A673 (cell line): ENCODE measurements around the gene CARD19. TPM values are rescaled to one million over a fixed set of nuclear protein-coding genes. Genes with fewer than 3 reads are reported as not detected.

Experiments used
- BruUV-seq: library from RNA; stranded (reverse); fragments of 400-500 nt; replicated peaks from 2 replicates; lab custom pipeline; 2021; lab: Mats Ljungman, UMichigan
- CTCF ChIA-PET: fragments of 300-600 bp; sonication (Branson Sonifier 250); formaldehyde crosslinking; loops from one replicate; lab custom pipeline; 2022; ENCODE audit warnings: antibody characterized with exemption; lab: Charles Lee
- POLR2A ChIA-PET: fragments of 300-600 bp; sonication (Branson Sonifier 250); formaldehyde crosslinking; loops from one replicate; lab custom pipeline; 2022; ENCODE audit warnings: antibody characterized with exemption; ENCODE audit not compliant: low non-redundant PET; lab: Charles Lee
- DNase-seq: peaks from one replicate; pipeline ENCODE4 v3.0.0-alpha.2; 2015; ENCODE audit warnings: low spot score
- H3K27ac ChIP-seq: fragments of 200-600 bp; sonication (generic); 2 replicates; pipeline ENCODE4 v1.5.1; 2016; ENCODE audit warnings: mixed run types, low read depth, mild to moderate bottlenecking, mixed read lengths, antibody characterized with exemption, low read length; ENCODE audit not compliant: poor library complexity, severe bottlenecking
- H3K27me3 ChIP-seq: fragments of 200-600 bp; sonication (generic); replicated peaks from 2 replicates; pipeline ENCODE4 v1.6.1; 2017; ENCODE audit warnings: mixed run types, low read depth, mild to moderate bottlenecking, mixed read lengths, antibody characterized with exemption, low read length; ENCODE audit not compliant: insufficient read depth, poor library complexity
- H3K36me3 ChIP-seq: fragments of 200-600 bp; sonication (generic); 2 replicates; pipeline ENCODE4 v1.6.1; 2016; ENCODE audit warnings: mixed run types, mild to moderate bottlenecking, mixed read lengths, antibody characterized with exemption, low read length; ENCODE audit not compliant: insufficient read depth, poor library complexity, severe bottlenecking
- H3K4me1 ChIP-seq: fragments of 200-600 bp; sonication (generic); 2 replicates; pipeline ENCODE4 v1.6.1; 2017; ENCODE audit warnings: mixed run types, mild to moderate bottlenecking, mixed read lengths, antibody characterized with exemption, low read length; ENCODE audit not compliant: insufficient read depth, poor library complexity, severe bottlenecking
- H3K4me3 ChIP-seq: fragments of 200-600 bp; sonication (generic); 2 replicates; pipeline ENCODE4 v1.5.1; 2016; ENCODE audit warnings: low read depth, mixed run types, mild to moderate bottlenecking, mixed read lengths, low read length; ENCODE audit not compliant: poor library complexity, severe bottlenecking
- H3K9me3 ChIP-seq: fragments of 200-600 bp; sonication (generic); 2 replicates; pipeline ENCODE4 v1.6.1; 2016; ENCODE audit warnings: mixed run types, low read depth, mild to moderate bottlenecking, mixed read lengths, antibody characterized with exemption, low read length; ENCODE audit not compliant: poor library complexity, severe bottlenecking
- EZH2 ChIP-seq: fragments of 200-600 bp; sonication (generic); IDR thresholded peaks from 2 replicates; pipeline ENCODE4 v1.6.1; 2017; ENCODE audit warnings: borderline replicate concordance, low read depth, mild to moderate bottlenecking, mixed read lengths, antibody characterized with exemption, low read length; ENCODE audit not compliant: poor library complexity, severe bottlenecking
- intact Hi-C: fragments of 100-400 bp; cut with micrococcal nuclease; formaldehyde crosslinking; loops from one replicate; pipeline ENCODE4 v1.10.0; 2022; ENCODE audit not compliant: unreplicated experiment
- total RNA-seq: library from RNA; stranded (reverse); gene quantifications from 2 replicates; pipeline ENCODE4 v1.2.3, GENCODE V29; 2021
- TF ChIP-seq, protein P1 (sequence below): fragments of 300-800, 200-600 bp; sonication (generic); conservative IDR thresholded peaks from 2 replicates; pipeline ENCODE4 v1.5.1; 2017; ENCODE audit warnings: low read depth, mild to moderate bottlenecking, antibody characterized with exemption, low read length, moderate library complexity, mixed read lengths

The CARD19 gene
- total RNA-seq, 1 experiment from 2014 or later = 12.2 TPM

GRCh38 chr9:93093877-93094657 lies 1.9 kb upstream of the CARD19 start:
- BruUV-seq = no TSS peak
- no peak for DNase-seq
- POLR2A ChIA-PET = no interaction called here
- Histone ChIP-seq H3K4me3 (no peak overlapping the region), H3K27me3 (no peaks in the 10 kb centered on the region), H3K4me1 (peaks cover 20% of the 10 kb centered on the region), H3K27ac (no peak overlapping the region), H3K36me3 (no peaks in the 10 kb centered on the region), H3K9me3 (no peaks in the 10 kb centered on the region)
- no peak for TF ChIP-seq EZH2
- TF ChIP-seq, protein P1, sequence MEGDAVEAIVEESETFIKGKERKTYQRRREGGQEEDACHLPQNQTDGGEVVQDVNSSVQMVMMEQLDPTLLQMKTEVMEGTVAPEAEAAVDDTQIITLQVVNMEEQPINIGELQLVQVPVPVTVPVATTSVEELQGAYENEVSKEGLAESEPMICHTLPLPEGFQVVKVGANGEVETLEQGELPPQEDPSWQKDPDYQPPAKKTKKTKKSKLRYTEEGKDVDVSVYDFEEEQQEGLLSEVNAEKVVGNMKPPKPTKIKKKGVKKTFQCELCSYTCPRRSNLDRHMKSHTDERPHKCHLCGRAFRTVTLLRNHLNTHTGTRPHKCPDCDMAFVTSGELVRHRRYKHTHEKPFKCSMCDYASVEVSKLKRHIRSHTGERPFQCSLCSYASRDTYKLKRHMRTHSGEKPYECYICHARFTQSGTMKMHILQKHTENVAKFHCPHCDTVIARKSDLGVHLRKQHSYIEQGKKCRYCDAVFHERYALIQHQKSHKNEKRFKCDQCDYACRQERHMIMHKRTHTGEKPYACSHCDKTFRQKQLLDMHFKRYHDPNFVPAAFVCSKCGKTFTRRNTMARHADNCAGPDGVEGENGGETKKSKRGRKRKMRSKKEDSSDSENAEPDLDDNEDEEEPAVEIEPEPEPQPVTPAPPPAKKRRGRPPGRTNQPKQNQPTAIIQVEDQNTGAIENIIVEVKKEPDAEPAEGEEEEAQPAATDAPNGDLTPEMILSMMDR = no peak
- intact Hi-C loops = no loop called here
- CTCF ChIA-PET = no interaction called here

- H3K36me3 ChIP-seq = no peaks in the 10 kb centered on the region
- no TSS peak for BruUV-seq
- no peaks in the 10 kb centered on the region for H3K27me3 ChIP-seq
- TF ChIP-seq EZH2 = no peak
- TF ChIP-seq, protein P1 = no peak
- H3K9me3 ChIP-seq = no peaks in the 10 kb centered on the region
- H3K4me3 ChIP-seq = peak overlapping the region; percentile 50
- POLR2A ChIA-PET = no interaction called here
- peak; percentile 46 for DNase-seq
- peaks cover 20% of the 10 kb centered on the region for H3K4me1 ChIP-seq
- H3K27ac ChIP-seq = peak overlapping the region; percentile 91
- CTCF ChIA-PET = no interaction called here
- intact Hi-C loops = no loop called here
These were observed 1.3 kb upstream of the CARD19 start for GRCh38 chr9:93094658-93095204.

DNA sequence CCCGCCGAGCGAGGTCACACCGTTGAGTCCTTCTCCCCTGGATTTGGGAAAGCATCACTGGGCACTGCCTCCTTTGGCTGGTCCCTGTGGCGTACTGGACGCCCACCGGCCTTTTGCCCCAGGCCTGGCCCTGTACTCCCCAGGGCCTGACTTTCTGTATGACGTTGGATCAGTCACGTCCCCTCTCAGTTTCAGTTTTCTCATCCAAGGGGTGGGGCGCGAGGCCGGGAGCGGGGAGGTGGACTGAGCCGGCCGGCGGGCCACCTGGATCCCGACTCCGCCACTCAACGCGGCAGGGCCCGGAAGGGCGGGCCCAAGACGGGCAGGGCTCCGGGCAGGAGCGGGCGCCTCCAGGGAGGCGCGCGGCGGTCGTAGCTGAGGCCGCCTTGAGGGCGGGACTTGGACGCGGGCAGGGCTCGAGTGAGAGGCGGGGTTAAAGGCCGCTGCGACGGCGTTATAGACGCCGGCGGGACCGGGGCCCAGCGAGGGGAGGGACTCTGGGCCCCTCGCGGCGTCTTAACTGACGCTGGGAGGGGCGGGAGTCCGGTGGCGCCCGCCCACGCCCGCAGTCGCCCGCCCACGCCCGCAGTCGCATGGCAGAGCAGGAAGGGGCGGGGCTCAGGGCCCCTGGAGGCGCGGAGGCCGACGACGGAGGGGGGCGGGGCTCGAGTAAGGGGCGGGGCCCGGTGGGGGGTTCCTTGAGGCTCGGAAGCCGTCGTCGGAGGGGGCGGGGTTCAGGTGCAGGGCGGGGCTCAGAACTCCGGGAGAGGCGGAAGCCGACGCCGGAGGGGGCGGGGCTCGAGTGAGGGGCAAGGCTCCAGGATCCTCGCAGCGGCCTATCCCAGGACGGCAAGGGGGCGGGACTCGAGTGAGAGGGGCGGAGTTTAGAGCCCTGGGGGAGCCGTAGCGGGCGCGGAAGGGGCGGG lies 549 bp upstream of the CARD19 start:
- intact Hi-C loops = no loop called here
- Histone ChIP-seq H3K4me1 (peaks cover 20% of the 10 kb centered on the region), H3K27ac (peak overlapping the region; percentile 91), H3K4me3 (peak overlapping the region; percentile 98), H3K9me3 (no peaks in the 10 kb centered on the region), H3K36me3 (no peaks in the 10 kb centered on the region), H3K27me3 (no peaks in the 10 kb centered on the region)
- no TSS peak for BruUV-seq
- ChIA-PET POLR2A (interaction anchor here (0.5 to 0.7 kb wide), 2 partner anchors 32 to 71 kb away, joined by 3 to 6 read pairs; no protein-coding TSS in a partner anchor), CTCF (no interaction called here)
- TF ChIP-seq EZH2 = no peak
- TF ChIP-seq, protein P1 = no peak
- peak; percentile 99 for DNase-seq
